K562 (cell line): ENCODE data around the gene FAM25A. TPM values are rescaled to one million over a fixed set of nuclear protein-coding genes. Genes with fewer than 3 reads are reported as not detected.

Source experiments
- ATAC-seq: fragments of 200-7000 bp; cut with Tn5 transposase; 3 replicates; pipeline ENCODE4 v1.9.1; 2020; ENCODE audit warnings: moderate library complexity
- BruUV-seq: library from RNA; stranded (reverse); fragments of 400-500 nt; replicated peaks from 2 replicates; lab custom pipeline; 2021; lab: Mats Ljungman, UMichigan
- CTCF ChIA-PET: fragments of 300-600 bp; formaldehyde crosslinking; extraction: SDS; loops from one replicate; lab custom pipeline; 2021; ENCODE audit warnings: low intra/inter-chr PET ratio; lab: Yijun Ruan, JAX
- POLR2A ChIA-PET: fragments of 300-600, 350-650 bp; sonication (Branson Sonifier 250); formaldehyde crosslinking; extraction: SDS; loops from one replicate; lab custom pipeline; 2021; ENCODE audit warnings: antibody characterized with exemption, inconsistent platforms; lab: Yijun Ruan, JAX
- DNase-seq, 4 experiments: peaks; one replicate each; pipeline versions ENCODE4 v3.0.0 to v3.0.0-alpha.2; 2011 to 2018; ENCODE audit warnings: low spot score in 3 of 4, mixed read lengths in 3 of 4; ENCODE audit errors: extremely low read depth in 1 of 4
- FAIRE-seq: peaks from 2 replicates; lab custom pipeline; 2011; peaks lifted over from hg19 to GRCh38; lab: Jason Lieb, UNC
- H2AFZ ChIP-seq: 2 replicates; pipeline ENCODE4 v1.6.0; 2011; ENCODE audit warnings: low read depth, low read length, control low read depth, inconsistent platforms
- H3K27ac ChIP-seq: fragments of 200-600 bp; 3 replicates; pipeline ENCODE4 v1.8.0; 2011; ENCODE audit warnings: low read depth, mild to moderate bottlenecking, control low read depth, inconsistent platforms, low read length, moderate library complexity, mixed read lengths; ENCODE audit errors: extremely low read depth
- H3K27me3 ChIP-seq, 2 experiments: fragments of 300-600 bp in 1 of 2; 2 replicates in 1 of 2; 3 replicates in 1 of 2; pipeline versions ENCODE4 v1.6.0 to v1.8.0; 2011; ENCODE audit warnings: inconsistent platforms in 2 of 2, low read length in 2 of 2, mild to moderate bottlenecking in 1 of 2, mixed read lengths in 1 of 2, moderate library complexity in 1 of 2; ENCODE audit not compliant: control insufficient read depth in 2 of 2, insufficient read depth in 2 of 2
- H3K36me3 ChIP-seq: fragments of 300-600 bp; 3 replicates; pipeline ENCODE4 v1.8.0; 2011; ENCODE audit warnings: mild to moderate bottlenecking, low read length, inconsistent platforms; ENCODE audit not compliant: control insufficient read depth, insufficient read depth
- H3K4me1 ChIP-seq, 2 experiments: fragments of 200-600 bp in 1 of 2; replicated peaks in 1 of 2; 2 replicates in 1 of 2; 3 replicates in 1 of 2; pipeline versions ENCODE4 v1.5.1 to v1.8.0; 2011; ENCODE audit warnings: inconsistent platforms in 2 of 2, low read length in 2 of 2, mild to moderate bottlenecking in 1 of 2, mixed read lengths in 1 of 2, moderate library complexity in 1 of 2; ENCODE audit not compliant: control insufficient read depth in 2 of 2, insufficient read depth in 2 of 2
- H3K4me2 ChIP-seq: 2 replicates; pipeline ENCODE4 v1.6.1; 2011; ENCODE audit warnings: low read length, control low read depth, inconsistent platforms, mixed read lengths; ENCODE audit not compliant: insufficient read depth
- H3K4me3 ChIP-seq: fragments of 200-600 bp; sonication (generic), shearing (Covaris generic); 2 replicates; pipeline ENCODE4 v1.5.1; 2016; ENCODE audit warnings: control low read depth, inconsistent platforms
- H3K79me2 ChIP-seq: fragments of 200-600 bp; 3 replicates; pipeline ENCODE4 v1.8.0; 2011; ENCODE audit warnings: low read length, inconsistent platforms; ENCODE audit not compliant: control insufficient read depth, insufficient read depth
- H3K9ac ChIP-seq, 2 experiments: 2 replicates each; pipeline versions ENCODE4 v1.6.0 to v1.6.1; 2011; ENCODE audit warnings: low read depth in 2 of 2, low read length in 2 of 2, control low read depth in 1 of 2, inconsistent platforms in 1 of 2, mild to moderate bottlenecking in 1 of 2, mixed read lengths in 1 of 2; ENCODE audit not compliant: insufficient read depth in 1 of 2
- H3K9me1 ChIP-seq: one replicate; pipeline ENCODE4 v1.6.0; 2011; ENCODE audit warnings: inconsistent platforms, mild to moderate bottlenecking, low read length, moderate library complexity; ENCODE audit not compliant: control insufficient read depth, insufficient read depth
- H3K9me3 ChIP-seq: replicated peaks from 2 replicates; pipeline ENCODE4 v1.5.1; 2011; ENCODE audit warnings: low read depth, low read length, inconsistent platforms; ENCODE audit not compliant: control insufficient read depth, insufficient read depth
- H4K20me1 ChIP-seq: replicated peaks from 2 replicates; pipeline ENCODE4 v1.6.1; 2011; ENCODE audit warnings: low read length, inconsistent platforms, mixed read lengths; ENCODE audit not compliant: control insufficient read depth, insufficient read depth
- CHD1 ChIP-seq: fragments of 200-600 bp; sonication (generic); IDR thresholded peaks from one replicate; pipeline ENCODE4 v1.6.1; 2012; ENCODE audit warnings: mild to moderate bottlenecking, moderate library complexity, low read length, inconsistent platforms
- DIDO1 ChIP-seq: fragments of 450-650 bp; IDR thresholded peaks from 2 replicates; pipeline ENCODE4 v1.6.1; 2016; ENCODE audit warnings: low read depth, missing biosample characterization, missing genetic modification characterization
- E2F8 ChIP-seq: fragments of 450-650 bp; IDR thresholded peaks from 2 replicates; pipeline ENCODE4 v1.7.1; 2018; ENCODE audit warnings: mild to moderate bottlenecking, low read depth; ENCODE audit not compliant: partially characterized antibody
- KHSRP ChIP-seq: fragments of 450-650 bp; IDR thresholded peaks from 2 replicates; pipeline ENCODE4 v1.6.1; 2017
- LCOR ChIP-seq: sonication (generic); formaldehyde crosslinking; IDR thresholded peaks from 2 replicates; pipeline ENCODE4 v1.8.0; 2022; ENCODE audit warnings: mild to moderate bottlenecking, missing genetic modification reagents
- MEIS2 ChIP-seq: fragments of 450-650 bp; IDR thresholded peaks from 2 replicates; pipeline ENCODE4 v1.6.1; 2014; ENCODE audit warnings: mild to moderate bottlenecking; ENCODE audit not compliant: partially characterized antibody
- MLX ChIP-seq, 2 experiments: fragments of 450-650 bp in 1 of 2; sonication (generic) in 1 of 2; formaldehyde crosslinking; conservative IDR thresholded peaks; 2 replicates each; pipeline versions ENCODE4 v1.4.0 to v1.8.1; 2020 to 2022; ENCODE audit warnings: mild to moderate bottlenecking in 1 of 2, missing genetic modification reagents in 1 of 2
- PHB ChIP-seq: fragments of 250-450 bp; sonication (Bioruptor Pico); IDR thresholded peaks from 2 replicates; pipeline ENCODE4 v1.5.0; 2021
- PML ChIP-seq: IDR thresholded peaks from 2 replicates; pipeline ENCODE4 v1.6.1; 2012; ENCODE audit warnings: low read length, inconsistent platforms
- POLR2G ChIP-seq: fragments of 200-400 bp; formaldehyde crosslinking; IDR thresholded peaks from 2 replicates; pipeline ENCODE4 v1.6.1; 2017; ENCODE audit warnings: low read depth, mild to moderate bottlenecking, antibody characterized with exemption, low read length, moderate library complexity
- RFX7 ChIP-seq: fragments of 250-450 bp; sonication (Bioruptor Pico); IDR thresholded peaks from 2 replicates; pipeline ENCODE4 v1.5.1; 2021; ENCODE audit warnings: mild to moderate bottlenecking
- SMARCB1 ChIP-seq: IDR thresholded peaks from 2 replicates; pipeline ENCODE4 v1.6.1; 2011; ENCODE audit warnings: improper control_type of control experiment, low read depth; ENCODE audit not compliant: insufficient read length
- SP1 ChIP-seq: sonication (generic); formaldehyde crosslinking; IDR thresholded peaks from 2 replicates; pipeline ENCODE4 v1.8.1; 2022; ENCODE audit warnings: mild to moderate bottlenecking, missing genetic modification reagents
- VEZF1 ChIP-seq: fragments of 200-800 bp; sonication (Bioruptor generic); IDR thresholded peaks from 2 replicates; pipeline ENCODE4 v1.6.1; 2017; ENCODE audit warnings: missing genetic modification characterization, missing compliant biosample characterization
- ZFX ChIP-seq: sonication (generic); formaldehyde crosslinking; IDR thresholded peaks from 2 replicates; pipeline ENCODE4 v1.8.0; 2022; ENCODE audit warnings: mild to moderate bottlenecking, missing genetic modification reagents, moderate library complexity
- ZNF140 ChIP-seq: fragments of 250-450 bp; sonication (Bioruptor Pico); IDR thresholded peaks from 2 replicates; pipeline ENCODE4 v1.8.0; 2021; ENCODE audit warnings: moderate library complexity, mild to moderate bottlenecking, inconsistent platforms
- ZNF24 ChIP-seq: fragments of 450-650 bp; IDR thresholded peaks from 2 replicates; pipeline ENCODE4 v1.6.1; 2016
- ZNF436 ChIP-seq: fragments of 250-450, 450-650 bp; sonication (Bioruptor Pico); formaldehyde crosslinking; IDR thresholded peaks from 2 replicates; pipeline ENCODE4 v1.7.0; 2020; ENCODE audit warnings: mild to moderate bottlenecking
- ZNF780A ChIP-seq: fragments of 250-450 bp; sonication (Bioruptor Pico); IDR thresholded peaks from 2 replicates; pipeline ENCODE4 v1.5.0; 2021; ENCODE audit warnings: mild to moderate bottlenecking
- WGBS: fragments of 100-300 bp; shearing (Covaris generic); methylation state at CpG from one replicate; pipeline ENCODE4 v1.1.6; 2016; ENCODE audit warnings: low coverage, mixed read lengths; ENCODE audit not compliant: insufficient coverage; ENCODE audit errors: missing lambda C conversion rate; 5-methylcytosine and 5-hydroxymethylcytosine counted together
- in situ Hi-C: fragments of 300-500 bp; cut with MboI; formaldehyde crosslinking; loops from 4 replicates; pipeline ENCODE4 v1.15.0; 2018; ENCODE audit warnings: inconsistent platforms, mixed read lengths
- intact Hi-C: fragments of 100-400 bp; cut with micrococcal nuclease; formaldehyde crosslinking; loops from 2 replicates; pipeline ENCODE4 v1.14.2; 2022
- polyA plus RNA-seq, 8 experiments: library from polyadenylated mRNA; depleted of rRNA in 4 of 8; stranded (reverse) in 5 of 8; unstranded in 3 of 8; fragments of >200 nt; fragmentation: Nextera tagmentation in 2 of 8; fragmentation: Illumina TruSeq in 1 of 8; extraction: Ambion mirVana in 2 of 8; extraction: Trizol in 1 of 8; gene quantifications; 2 replicates each; pipeline versions ENCODE4 v1.2.1 to v1.2.3, GENCODE V29; 2011 to 2014; ENCODE audit warnings: inconsistent platforms in 1 of 8, missing spikeins in 1 of 8
- total RNA-seq, 7 experiments: library from RNA; depleted of rRNA in 6 of 7; stranded (reverse); fragments of >200 nt in 6 of 7; fragmentation: Illumina TruSeq in 2 of 7; extraction: Trizol in 2 of 7; gene quantifications; 2 replicates each; pipeline versions ENCODE4 v1.2.1 to v1.2.3, GENCODE V29; 2011 to 2021; ENCODE audit warnings: low replicate concordance in 1 of 7

Gene FAM25A
- total and polyA plus RNA-seq, 9 of the 15 experiments (the other 6 are each of a cell fraction or from before 2014, with no cell fraction given) = not detected

GRCh38 chr10:86981020-86981419 is 39.1 kb upstream of the FAM25A start (continued):
- TF ChIP-seq ZFX (CRISPR knock-in tag) (peak; percentile 40; the same call in 1 of the 2 replicates), POLR2G (0 out of 2 replicates have a peak, but pooled peaks have one; percentile 22), MEIS2 (peak; percentile 27)

- peak overlapping the region in 1 of 2 experiments; percentile 25; a peak in 1 of 4 replicates for H3K9ac ChIP-seq
- no peaks in the 10 kb centered on the region for H3K36me3 ChIP-seq
- DNase-seq (no peak), FAIRE-seq (peak; percentile 61), ATAC-seq (peak; percentile 47)
- peak overlapping the region; percentile 41; the same call in 1 of the 3 replicates for H3K27ac ChIP-seq
- no peaks in the 10 kb centered on the region for H3K9me3 ChIP-seq
- peak overlapping the region; percentile 58 for H3K4me2 ChIP-seq
- H3K9me1 ChIP-seq = no peaks in the 10 kb centered on the region
- peaks cover 6 to 10% of the 10 kb centered on the region in 2 experiments; a peak in 2 of 5 replicates for H3K4me1 ChIP-seq
- peak overlapping the region; percentile 85 for H2AFZ ChIP-seq
- H4K20me1 ChIP-seq = no peaks in the 10 kb centered on the region
- ChIA-PET CTCF (interaction anchor here (0.5 kb wide), 1 partner anchor 184 kb away, joined by 3 read pairs; no protein-coding TSS in a partner anchor), POLR2A (interaction anchor here (0.8 kb wide), 1 partner anchor 12 kb away, joined by 4 read pairs; no protein-coding TSS in a partner anchor)
- H3K27me3 ChIP-seq = no peaks in the 10 kb centered on the region
- intact Hi-C loops (no loop called here), in situ Hi-C loops (no loop called here)
- BruUV-seq = no TSS peak
- H3K79me2 ChIP-seq = no peaks in the 10 kb centered on the region
- 21% methylated on average over 5 of the region's 5 CpGs for WGBS
- H3K4me3 ChIP-seq = peak overlapping the region; percentile 11; the same call in 1 of the 2 replicates
- TF ChIP-seq PML (no peak), SMARCB1 (no peak), ZNF24 (no peak), ZNF780A (no peak), E2F8 (no peak), SP1 (no peak), PHB (CRISPR knock-in tag) (no peak), ZNF140 (CRISPR knock-in tag) (no peak), KHSRP (no peak), MLX (CRISPR knock-in tag; conservative IDR thresholded peaks at IDR 0.05) (no peak), RFX7 (CRISPR knock-in tag) (no peak), ZNF436 (CRISPR knock-in tag) (no peak), LCOR (CRISPR knock-in tag) (no peak), VEZF1 (CRISPR knock-in tag) (no peak), CHD1 (no peak), DIDO1 (no peak)
Observed at GRCh38 chr10:86981716-86982115, 38.4 kb upstream of the FAM25A start.
